Measurements from ENCODE around the gene SPEN. TPM values are rescaled to one million over a fixed set of nuclear protein-coding genes. Genes with fewer than 3 reads are reported as not detected.
A peak's percentile ranks its signal among the peaks of the same experiment; 100 is the strongest.

The SPEN gene
- total and polyA plus RNA-seq, 2 of the 13 experiments (the other 11 are each of a cell fraction or from before 2014, with no cell fraction given): 4.8 to 14.0 TPM

DNA sequence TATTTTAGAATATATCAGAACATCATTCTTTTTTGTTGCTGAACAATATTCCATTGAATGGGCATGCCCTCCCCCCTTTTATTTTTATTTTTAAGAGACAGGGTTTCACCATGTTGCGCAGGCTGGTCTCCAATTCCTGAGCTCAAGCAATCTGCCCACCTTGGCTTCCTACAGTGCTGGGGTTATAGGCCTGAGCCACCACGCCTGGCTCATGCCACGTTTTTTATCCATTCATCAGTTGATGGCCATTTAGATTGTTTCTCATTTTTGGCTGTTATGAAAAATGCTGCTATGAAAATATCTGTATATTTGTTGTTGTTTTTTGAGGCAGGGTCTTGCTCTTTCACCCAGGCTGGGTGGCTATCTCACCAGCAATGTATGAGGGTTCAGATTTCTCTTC, 19.8 kb downstream of the SPEN start (continued):
- TF ChIP-seq NR0B2 (CRISPR knock-in tag; IDR thresholded peaks at IDR 0.05) (no peak), NFRKB (IDR thresholded peaks at IDR 0.05) (no peak)

- no TSS peak for BruUV-seq (replicated peaks)
- ChIA-PET CTCF (ENCODE audit: low intra/inter-chr PET ratio, low total read pairs) (no interaction called here), POLR2A (no interaction called here)
- peaks cover 14% of the 10 kb centered on the region for H4K20me1 ChIP-seq (ENCODE audit: insufficient read depth, low read length)
- in situ Hi-C loops (cut with HindIII; ENCODE audit: extremely low pct_ligation_motif_present, low pct_unique_long_range_greater_than_20kb) (no loop called here), intact Hi-C loops (cut with micrococcal nuclease; ENCODE audit: unreplicated experiment) (no loop called here)
- ATAC-seq (no peak), DNase-seq (ENCODE audit: low spot score) (no peak), FAIRE-seq (no peak)
- no peaks in the 10 kb centered on the region for H3K4me1 ChIP-seq (ENCODE audit: insufficient read depth, low read length)
- H3K27me3 ChIP-seq (ENCODE audit: control insufficient read depth in 1 of 2, insufficient read depth in 2 of 2, low read length in 2 of 2): no peaks in the 10 kb centered on the region
- H3K36me3 ChIP-seq (replicated peaks in 1 of 2; ENCODE audit: control insufficient read depth in 1 of 2, insufficient read depth in 2 of 2, low read length in 2 of 2): peaks cover 6 to 20% of the 10 kb centered on the region in 2 experiments
- H3K9me3 ChIP-seq (ENCODE audit: low read length): no peaks in the 10 kb centered on the region
- 98% methylated on average over 2 of the region's 2 CpGs for WGBS (ENCODE audit: low lambda C conversion rate)
- TF ChIP-seq ZNF121 (CRISPR knock-in tag; IDR thresholded peaks at IDR 0.05) (peak; percentile 15; the same call in 1 of the 2 replicates), RARG (CRISPR knock-in tag; IDR thresholded peaks at IDR 0.05; ENCODE audit: low read depth) (no peak)
- no peak overlapping the region for H3K9ac ChIP-seq (ENCODE audit: insufficient read depth, low read depth, low read length)
- H3K79me2 ChIP-seq (ENCODE audit: insufficient read depth, low read length): peaks cover 88% of the 10 kb centered on the region
- H3K4me3 ChIP-seq (replicated peaks in 1 of 3; ENCODE audit: insufficient read depth in 1 of 3, low read depth in 2 of 3, low read length in 3 of 3): no peak overlapping the region
- no peak overlapping the region for H2AFZ ChIP-seq (ENCODE audit: low read length)
- no peak overlapping the region for H3K27ac ChIP-seq (ENCODE audit: extremely low read length, insufficient read depth, low read length)
- H3K4me2 ChIP-seq (ENCODE audit: low read depth, low read length): no peak overlapping the region
These were observed 21.9 kb downstream of the SPEN start for GRCh38 chr1:15869413-15869812.

DNA sequence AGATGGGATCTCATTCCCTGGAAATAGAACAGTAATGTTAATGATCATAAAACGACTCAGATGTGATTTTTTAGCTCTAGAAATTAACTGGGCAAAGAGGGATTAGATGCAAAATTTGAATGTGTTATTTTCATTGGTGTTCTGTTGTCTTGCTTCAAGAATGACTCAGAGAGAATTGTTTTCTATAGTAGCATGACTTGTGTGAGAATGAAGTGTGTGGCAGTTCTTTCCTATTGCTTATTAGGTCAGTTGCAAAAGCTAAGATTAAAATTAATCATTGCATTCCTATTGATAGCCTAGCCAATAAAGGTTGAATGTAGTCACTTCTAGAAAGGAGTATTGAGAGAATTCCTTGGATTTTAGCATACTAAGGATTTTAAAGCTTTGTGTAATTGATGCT, 22.9 kb downstream of the SPEN start:
- H3K9ac ChIP-seq (ENCODE audit: insufficient read depth, low read depth, low read length): no peak overlapping the region
- no peaks in the 10 kb centered on the region for H3K4me1 ChIP-seq (ENCODE audit: insufficient read depth, low read length)
- intact Hi-C loops (cut with micrococcal nuclease; ENCODE audit: unreplicated experiment) (no loop called here), in situ Hi-C loops (cut with HindIII; ENCODE audit: extremely low pct_ligation_motif_present, low pct_unique_long_range_greater_than_20kb) (no loop called here)
- H3K4me2 ChIP-seq (ENCODE audit: low read depth, low read length): no peak overlapping the region
- H2AFZ ChIP-seq (ENCODE audit: low read length): no peak overlapping the region
- H3K9me3 ChIP-seq (ENCODE audit: low read length): no peaks in the 10 kb centered on the region
- no peak for TF ChIP-seq AKAP8 (CRISPR knock-in tag; IDR thresholded peaks at IDR 0.05)
- no peak for TF ChIP-seq ZNF770 (CRISPR knock-in tag; IDR thresholded peaks at IDR 0.05)
- no peak for TF ChIP-seq RFXANK (CRISPR knock-in tag; IDR thresholded peaks at IDR 0.05)
- TF ChIP-seq DNMT1 (CRISPR knock-in tag; IDR thresholded peaks at IDR 0.05): no peak
- no peak for TF ChIP-seq ZNF580 (CRISPR knock-in tag; IDR thresholded peaks at IDR 0.05; ENCODE audit: borderline replicate concordance, low read depth)
- no peak for TF ChIP-seq ZBTB7B (CRISPR knock-in tag; IDR thresholded peaks at IDR 0.05)
- TF ChIP-seq ZNF343 (CRISPR knock-in tag; IDR thresholded peaks at IDR 0.05): no peak
- H3K4me3 ChIP-seq (replicated peaks in 1 of 3; ENCODE audit: insufficient read depth in 1 of 3, low read depth in 2 of 3, low read length in 3 of 3): no peak overlapping the region
- no peak overlapping the region for H3K27ac ChIP-seq (ENCODE audit: extremely low read length, insufficient read depth, low read length)
- ATAC-seq (no peak), DNase-seq (ENCODE audit: low spot score) (no peak), FAIRE-seq (no peak)
- no peaks in the 10 kb centered on the region for H3K27me3 ChIP-seq (ENCODE audit: control insufficient read depth in 1 of 2, insufficient read depth in 2 of 2, low read length in 2 of 2)
- peaks cover 14% of the 10 kb centered on the region for H4K20me1 ChIP-seq (ENCODE audit: insufficient read depth, low read length)
- peaks cover 90% of the 10 kb centered on the region for H3K79me2 ChIP-seq (ENCODE audit: insufficient read depth, low read length)
- BruUV-seq (replicated peaks): no TSS peak
- ChIA-PET CTCF (ENCODE audit: low intra/inter-chr PET ratio, low total read pairs) (no interaction called here), POLR2A (interaction anchor here (1.0 to 1.5 kb wide), 2 partner anchors 21 to 37 kb away, joined by 3 read pairs; no protein-coding TSS in a partner anchor)
- H3K36me3 ChIP-seq (replicated peaks in 1 of 2; ENCODE audit: control insufficient read depth in 1 of 2, insufficient read depth in 2 of 2, low read length in 2 of 2): peaks cover 6 to 20% of the 10 kb centered on the region in 2 experiments
- WGBS (ENCODE audit: low lambda C conversion rate): 77% methylated on average over 1 of the region's 1 CpG
